SK-N-SH (cell line): Measurements from ENCODE around the gene H6PD. TPM values are rescaled to one million over a fixed set of nuclear protein-coding genes. Genes with fewer than 3 reads are reported as not detected.
A peak's percentile ranks its signal among the peaks of the same experiment; 100 is the strongest.

Experiments
- CTCF ChIA-PET: fragments of 300-600, 350-600 bp; formaldehyde crosslinking; extraction: SDS; loops from one replicate; lab custom pipeline; 2021; lab: Yijun Ruan, JAX
- POLR2A ChIA-PET: fragments of 350-600 bp; sonication (Branson Sonifier 250); formaldehyde crosslinking; extraction: SDS; loops from one replicate; lab custom pipeline; 2020; ENCODE audit warnings: antibody characterized with exemption, inconsistent platforms; lab: Yijun Ruan, JAX
- DNase-seq: peaks from one replicate; pipeline ENCODE4 v3.0.0; 2012
- H2AFZ ChIP-seq: fragments of 200-600 bp; sonication (generic); 2 replicates; pipeline ENCODE4 v1.8.1; 2016; ENCODE audit warnings: antibody characterized with exemption, mild to moderate bottlenecking, low read depth
- H3F3A ChIP-seq: fragments of 200-600 bp; sonication (generic); replicated peaks from 2 replicates; pipeline ENCODE3; 2016; ENCODE audit warnings: antibody characterized with exemption, mild to moderate bottlenecking; ENCODE audit not compliant: insufficient read depth
- H3K27ac ChIP-seq, 2 experiments: fragments of 200-500 bp in 1 of 2; fragments of 200-600 bp in 1 of 2; sonication (Bioruptor generic) in 1 of 2; sonication (generic), shearing (Covaris generic) in 1 of 2; 2 replicates each; pipeline versions ENCODE4 v1.5.1 to v1.6.1; 2014 to 2016; ENCODE audit warnings: low read depth in 2 of 2, inconsistent platforms in 1 of 2, low read length in 1 of 2, mild to moderate bottlenecking in 1 of 2, mixed read lengths in 1 of 2
- H3K27me3 ChIP-seq: fragments of 200-600 bp; sonication (generic), shearing (Covaris generic); 2 replicates; pipeline ENCODE4 v1.6.1; 2016; ENCODE audit warnings: mixed run types; ENCODE audit not compliant: insufficient read depth
- H3K36me3 ChIP-seq, 2 experiments: fragments of 200-500 bp in 1 of 2; fragments of 200-600 bp in 1 of 2; sonication (Bioruptor generic) in 1 of 2; sonication (generic) in 1 of 2; replicated peaks in 1 of 2; 2 replicates each; pipeline versions ENCODE3 to v1.5.1; 2014 to 2016; ENCODE audit warnings: low read length in 1 of 2, mild to moderate bottlenecking in 1 of 2; ENCODE audit not compliant: insufficient read depth in 2 of 2, control insufficient read depth in 1 of 2
- H3K4me1 ChIP-seq, 2 experiments: fragments of 200-500 bp in 1 of 2; fragments of 200-600 bp in 1 of 2; sonication (Bioruptor generic) in 1 of 2; sonication (generic), shearing (Covaris generic) in 1 of 2; 2 replicates each; pipeline versions ENCODE4 v1.5.1 to v1.6.1; 2014 to 2016; ENCODE audit warnings: low read depth in 1 of 2, low read length in 1 of 2, mixed run types in 1 of 2; ENCODE audit not compliant: insufficient read depth in 2 of 2, control insufficient read depth in 1 of 2
- H3K4me2 ChIP-seq: fragments of 200-600 bp; sonication (generic), shearing (Covaris generic); 2 replicates; pipeline ENCODE4 v1.6.1; 2017; ENCODE audit warnings: mixed run types
- H3K4me3 ChIP-seq, 2 experiments: fragments of 200-500 bp in 1 of 2; fragments of 200-600 bp in 1 of 2; sonication (Bioruptor generic) in 1 of 2; sonication (generic), shearing (Covaris generic) in 1 of 2; 2 replicates each; pipeline versions ENCODE4 v1.5.1 to v1.8.1; 2014 to 2016; ENCODE audit warnings: low read depth in 2 of 2, inconsistent platforms in 1 of 2, low read length in 1 of 2, mild to moderate bottlenecking in 1 of 2, mixed read lengths in 1 of 2, moderate library complexity in 1 of 2
- H3K79me2 ChIP-seq: fragments of 200-600 bp; sonication (generic); 2 replicates; pipeline ENCODE4 v1.8.1; 2017; ENCODE audit warnings: mild to moderate bottlenecking; ENCODE audit not compliant: insufficient read depth
- H3K9ac ChIP-seq: fragments of 200-600 bp; sonication (generic); 2 replicates; pipeline ENCODE4 v1.6.1; 2017; ENCODE audit warnings: mixed run types
- H3K9me2 ChIP-seq: fragments of 200-600 bp; sonication (generic); 2 replicates; pipeline ENCODE4 v1.6.1; 2017; ENCODE audit warnings: mixed run types
- H3K9me3 ChIP-seq: fragments of 200-600 bp; sonication (generic); 2 replicates; pipeline ENCODE4 v1.6.1; 2017; ENCODE audit warnings: mixed run types, mild to moderate bottlenecking, moderate library complexity
- H4K20me1 ChIP-seq: fragments of 200-600 bp; sonication (generic); 2 replicates; pipeline ENCODE4 v1.6.1; 2017; ENCODE audit warnings: mild to moderate bottlenecking, mixed run types; ENCODE audit not compliant: insufficient read depth
- FOSL2 ChIP-seq: IDR thresholded peaks from 2 replicates; pipeline ENCODE4 v1.4.0; 2012; ENCODE audit warnings: low read depth, mild to moderate bottlenecking, moderate library complexity, borderline replicate concordance
- FOXM1 ChIP-seq: IDR thresholded peaks from 2 replicates; pipeline ENCODE4 v1.4.0; 2012; ENCODE audit warnings: low read depth, mild to moderate bottlenecking
- NFIC ChIP-seq: IDR thresholded peaks from 2 replicates; pipeline ENCODE4 v1.4.0; 2012; ENCODE audit warnings: borderline replicate concordance
- PBX3 ChIP-seq: IDR thresholded peaks from 2 replicates; pipeline ENCODE4; 2012
- RCOR1 ChIP-seq: fragments of 150-350 bp; IDR thresholded peaks from 2 replicates; pipeline ENCODE4 v1.6.1; 2017; ENCODE audit warnings: antibody characterized with exemption, low read length
- REST ChIP-seq: IDR thresholded peaks from 2 replicates; pipeline ENCODE4 v1.6.1; 2012; ENCODE audit warnings: mild to moderate bottlenecking, low read depth, low read length, moderate library complexity
- RFX5 ChIP-seq: IDR thresholded peaks from 2 replicates; pipeline ENCODE4 v1.6.1; 2012; ENCODE audit warnings: mild to moderate bottlenecking, improper control_type of control experiment, low read length
- SIN3A ChIP-seq: IDR thresholded peaks from 2 replicates; pipeline ENCODE4 v1.6.1; 2012; ENCODE audit warnings: low read depth, mild to moderate bottlenecking, low read length, moderate library complexity, borderline replicate concordance
- TAF1 ChIP-seq: IDR thresholded peaks from 2 replicates; pipeline ENCODE4 v1.6.1; 2012; ENCODE audit warnings: low read depth, mild to moderate bottlenecking, low read length, moderate library complexity, borderline replicate concordance
- USF1 ChIP-seq: IDR thresholded peaks from 2 replicates; pipeline ENCODE4 v1.4.0; 2012; ENCODE audit warnings: low read depth, borderline replicate concordance
- YY1 ChIP-seq: IDR thresholded peaks from 2 replicates; pipeline ENCODE4 v1.4.0; 2012; ENCODE audit warnings: low read depth, mild to moderate bottlenecking
- ZBTB33 ChIP-seq: IDR thresholded peaks from 2 replicates; pipeline ENCODE4 v1.4.0; 2012; ENCODE audit warnings: low read depth, borderline replicate concordance
- WGBS: methylation state at CpG from one replicate; pipeline ENCODE4 v1.1.6; 2017; ENCODE audit warnings: low lambda C conversion rate; 5-methylcytosine and 5-hydroxymethylcytosine counted together
- polyA plus RNA-seq, 3 experiments: library from polyadenylated mRNA; depleted of rRNA; stranded (reverse); fragments of >200 nt; gene quantifications; 2 replicates each; pipeline ENCODE4 v1.2.3, GENCODE V29; 2012
- TF ChIP-seq, protein P1 (sequence below): IDR thresholded peaks from 2 replicates; pipeline ENCODE4 v1.4.0; 2012; ENCODE audit warnings: low read depth
- TF ChIP-seq, protein P2 (sequence below): fragments of 150-350 bp; IDR thresholded peaks from 2 replicates; pipeline ENCODE4 v1.6.1; 2017; ENCODE audit warnings: antibody characterized with exemption, low read length, low read depth, borderline replicate concordance

Gene H6PD
- polyA plus RNA-seq, 1 of the 3 experiments (the other 2 are of a cell fraction) = 19.1 TPM

- peak; percentile 71 for TF ChIP-seq REST
- TF ChIP-seq, protein P1, sequence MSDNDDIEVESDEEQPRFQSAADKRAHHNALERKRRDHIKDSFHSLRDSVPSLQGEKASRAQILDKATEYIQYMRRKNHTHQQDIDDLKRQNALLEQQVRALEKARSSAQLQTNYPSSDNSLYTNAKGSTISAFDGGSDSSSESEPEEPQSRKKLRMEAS = no peak
- no peak for TF ChIP-seq SIN3A
- no peak for TF ChIP-seq NFIC
- TF ChIP-seq PBX3 = no peak
- Histone ChIP-seq H3K4me3 (no peak overlapping the region), H3F3A (no peaks in the 10 kb centered on the region), H3K27me3 (no peaks in the 10 kb centered on the region), H3K4me2 (no peak overlapping the region), H3K36me3 (no peaks in the 10 kb centered on the region), H3K9me2 (no peaks in the 10 kb centered on the region), H3K4me1 (no peaks in the 10 kb centered on the region; a peak in 1 of 4 replicates), H3K9ac (no peak overlapping the region), H3K79me2 (no peaks in the 10 kb centered on the region), H2AFZ (no peak overlapping the region), H3K27ac (no peak overlapping the region), H4K20me1 (no peaks in the 10 kb centered on the region), H3K9me3 (no peaks in the 10 kb centered on the region)
- POLR2A ChIA-PET = no interaction called here
- WGBS = 65% methylated on average over 8 of the region's 10 CpGs
- CTCF ChIA-PET = interaction anchor here (0.9 to 2.0 kb wide), 3 partner anchors 9 to 114 kb away, joined by 3 to 14 read pairs (median 4); partner anchors contain the start of gene H6PD
- DNase-seq = no peak
Observed at GRCh38 chr1:9224664-9225410, 9.7 kb upstream of the H6PD start.

GRCh38 chr1:9225411-9225785, 9.2 kb upstream of the H6PD start:
- 11% methylated on average over 2 of the region's 5 CpGs for WGBS
- no peak overlapping the region; the same call in 1 of the 2 replicates for H3K4me2 ChIP-seq
- no peak overlapping the region for H2AFZ ChIP-seq
- ChIA-PET POLR2A (no interaction called here), CTCF (interaction anchor here (0.6 to 2.0 kb wide), 3 partner anchors 9 to 25 kb away, joined by 3 to 14 read pairs (median 4); partner anchors contain the start of gene H6PD)
- no peaks in the 10 kb centered on the region for H3K36me3 ChIP-seq
- no peak overlapping the region for H3K9ac ChIP-seq
- H3K9me3 ChIP-seq = no peaks in the 10 kb centered on the region
- H3K27ac ChIP-seq = no peak overlapping the region
- H3K79me2 ChIP-seq = no peaks in the 10 kb centered on the region
- no peaks in the 10 kb centered on the region for H4K20me1 ChIP-seq
- H3F3A ChIP-seq = no peaks in the 10 kb centered on the region
- no peaks in the 10 kb centered on the region for H3K9me2 ChIP-seq
- no peaks in the 10 kb centered on the region for H3K27me3 ChIP-seq
- H3K4me1 ChIP-seq = no peaks in the 10 kb centered on the region; a peak in 1 of 4 replicates
- no peak for DNase-seq
- H3K4me3 ChIP-seq = no peak overlapping the region
- TF ChIP-seq, protein P1 = no peak
- TF ChIP-seq ZBTB33 (no peak), PBX3 (no peak), FOXM1 (no peak), YY1 (no peak), RCOR1 (no peak), TAF1 (no peak), RFX5 (no peak), SIN3A (no peak), USF1 (no peak), FOSL2 (no peak)
- TF ChIP-seq, protein P2, sequence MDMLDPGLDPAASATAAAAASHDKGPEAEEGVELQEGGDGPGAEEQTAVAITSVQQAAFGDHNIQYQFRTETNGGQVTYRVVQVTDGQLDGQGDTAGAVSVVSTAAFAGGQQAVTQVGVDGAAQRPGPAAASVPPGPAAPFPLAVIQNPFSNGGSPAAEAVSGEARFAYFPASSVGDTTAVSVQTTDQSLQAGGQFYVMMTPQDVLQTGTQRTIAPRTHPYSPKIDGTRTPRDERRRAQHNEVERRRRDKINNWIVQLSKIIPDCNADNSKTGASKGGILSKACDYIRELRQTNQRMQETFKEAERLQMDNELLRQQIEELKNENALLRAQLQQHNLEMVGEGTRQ = no peak
